SK-N-SH (cell line): ENCODE data around the gene FRAS1. TPM values are rescaled to one million over a fixed set of nuclear protein-coding genes. Genes with fewer than 3 reads are reported as not detected.

Experiments
- CTCF ChIA-PET: fragments of 300-600, 350-600 bp; formaldehyde crosslinking; extraction: SDS; loops from one replicate; lab custom pipeline; 2021; lab: Yijun Ruan, JAX
- POLR2A ChIA-PET: fragments of 350-600 bp; sonication (Branson Sonifier 250); formaldehyde crosslinking; extraction: SDS; loops from one replicate; lab custom pipeline; 2020; ENCODE audit warnings: antibody characterized with exemption, inconsistent platforms; lab: Yijun Ruan, JAX
- DNase-seq: peaks from one replicate; pipeline ENCODE4 v3.0.0; 2012
- H2AFZ ChIP-seq: fragments of 200-600 bp; sonication (generic); 2 replicates; pipeline ENCODE4 v1.8.1; 2016; ENCODE audit warnings: antibody characterized with exemption, mild to moderate bottlenecking, low read depth
- H3F3A ChIP-seq: fragments of 200-600 bp; sonication (generic); replicated peaks from 2 replicates; pipeline ENCODE3; 2016; ENCODE audit warnings: antibody characterized with exemption, mild to moderate bottlenecking; ENCODE audit not compliant: insufficient read depth
- H3K27ac ChIP-seq, 2 experiments: fragments of 200-500 bp in 1 of 2; fragments of 200-600 bp in 1 of 2; sonication (Bioruptor generic) in 1 of 2; sonication (generic), shearing (Covaris generic) in 1 of 2; 2 replicates each; pipeline versions ENCODE4 v1.5.1 to v1.6.1; 2014 to 2016; ENCODE audit warnings: low read depth in 2 of 2, inconsistent platforms in 1 of 2, low read length in 1 of 2, mild to moderate bottlenecking in 1 of 2, mixed read lengths in 1 of 2
- H3K27me3 ChIP-seq: fragments of 200-600 bp; sonication (generic), shearing (Covaris generic); 2 replicates; pipeline ENCODE4 v1.6.1; 2016; ENCODE audit warnings: mixed run types; ENCODE audit not compliant: insufficient read depth
- H3K36me3 ChIP-seq, 2 experiments: fragments of 200-500 bp in 1 of 2; fragments of 200-600 bp in 1 of 2; sonication (Bioruptor generic) in 1 of 2; sonication (generic) in 1 of 2; replicated peaks in 1 of 2; 2 replicates each; pipeline versions ENCODE3 to v1.5.1; 2014 to 2016; ENCODE audit warnings: low read length in 1 of 2, mild to moderate bottlenecking in 1 of 2; ENCODE audit not compliant: insufficient read depth in 2 of 2, control insufficient read depth in 1 of 2
- H3K4me1 ChIP-seq, 2 experiments: fragments of 200-500 bp in 1 of 2; fragments of 200-600 bp in 1 of 2; sonication (Bioruptor generic) in 1 of 2; sonication (generic), shearing (Covaris generic) in 1 of 2; 2 replicates each; pipeline versions ENCODE4 v1.5.1 to v1.6.1; 2014 to 2016; ENCODE audit warnings: low read depth in 1 of 2, low read length in 1 of 2, mixed run types in 1 of 2; ENCODE audit not compliant: insufficient read depth in 2 of 2, control insufficient read depth in 1 of 2
- H3K4me2 ChIP-seq: fragments of 200-600 bp; sonication (generic), shearing (Covaris generic); 2 replicates; pipeline ENCODE4 v1.6.1; 2017; ENCODE audit warnings: mixed run types
- H3K4me3 ChIP-seq, 2 experiments: fragments of 200-500 bp in 1 of 2; fragments of 200-600 bp in 1 of 2; sonication (Bioruptor generic) in 1 of 2; sonication (generic), shearing (Covaris generic) in 1 of 2; 2 replicates each; pipeline versions ENCODE4 v1.5.1 to v1.8.1; 2014 to 2016; ENCODE audit warnings: low read depth in 2 of 2, inconsistent platforms in 1 of 2, low read length in 1 of 2, mild to moderate bottlenecking in 1 of 2, mixed read lengths in 1 of 2, moderate library complexity in 1 of 2
- H3K79me2 ChIP-seq: fragments of 200-600 bp; sonication (generic); 2 replicates; pipeline ENCODE4 v1.8.1; 2017; ENCODE audit warnings: mild to moderate bottlenecking; ENCODE audit not compliant: insufficient read depth
- H3K9ac ChIP-seq: fragments of 200-600 bp; sonication (generic); 2 replicates; pipeline ENCODE4 v1.6.1; 2017; ENCODE audit warnings: mixed run types
- H3K9me2 ChIP-seq: fragments of 200-600 bp; sonication (generic); 2 replicates; pipeline ENCODE4 v1.6.1; 2017; ENCODE audit warnings: mixed run types
- H3K9me3 ChIP-seq: fragments of 200-600 bp; sonication (generic); 2 replicates; pipeline ENCODE4 v1.6.1; 2017; ENCODE audit warnings: mixed run types, mild to moderate bottlenecking, moderate library complexity
- H4K20me1 ChIP-seq: fragments of 200-600 bp; sonication (generic); 2 replicates; pipeline ENCODE4 v1.6.1; 2017; ENCODE audit warnings: mild to moderate bottlenecking, mixed run types; ENCODE audit not compliant: insufficient read depth
- CHD2 ChIP-seq: fragments of 150-350 bp; IDR thresholded peaks from 2 replicates; pipeline ENCODE4 v1.6.1; 2018; ENCODE audit warnings: low read length; ENCODE audit not compliant: partially characterized antibody
- ELF1 ChIP-seq: IDR thresholded peaks from 2 replicates; pipeline ENCODE4 v1.4.0; 2012
- EP300 ChIP-seq, 2 experiments: IDR thresholded peaks; 2 replicates each; pipeline versions ENCODE4 v1.4.0 to v1.6.1; 2012; ENCODE audit warnings: borderline replicate concordance in 1 of 2, low read depth in 1 of 2, low read length in 1 of 2
- FOXJ3 ChIP-seq: sonication (generic); formaldehyde crosslinking; IDR thresholded peaks from 2 replicates; pipeline ENCODE4 v1.5.1; 2020; ENCODE audit warnings: mild to moderate bottlenecking, missing genetic modification reagents
- FOXM1 ChIP-seq: IDR thresholded peaks from 2 replicates; pipeline ENCODE4 v1.4.0; 2012; ENCODE audit warnings: low read depth, mild to moderate bottlenecking
- JUND ChIP-seq: IDR thresholded peaks from 2 replicates; pipeline ENCODE4 v1.4.0; 2012
- MEF2A ChIP-seq: IDR thresholded peaks from 2 replicates; pipeline ENCODE4 v1.4.0; 2012; ENCODE audit warnings: low read depth, borderline replicate concordance
- NFIC ChIP-seq: IDR thresholded peaks from 2 replicates; pipeline ENCODE4 v1.4.0; 2012; ENCODE audit warnings: borderline replicate concordance
- POLR2AphosphoS5 ChIP-seq: IDR thresholded peaks from 2 replicates; pipeline ENCODE4 v1.6.1; 2012; ENCODE audit warnings: low read depth, low read length
- RAD21 ChIP-seq: IDR thresholded peaks from 2 replicates; pipeline ENCODE4 v1.6.1; 2012; ENCODE audit warnings: mild to moderate bottlenecking, low read length
- RCOR1 ChIP-seq: fragments of 150-350 bp; IDR thresholded peaks from 2 replicates; pipeline ENCODE4 v1.6.1; 2017; ENCODE audit warnings: antibody characterized with exemption, low read length
- RFX5 ChIP-seq: IDR thresholded peaks from 2 replicates; pipeline ENCODE4 v1.6.1; 2012; ENCODE audit warnings: mild to moderate bottlenecking, improper control_type of control experiment, low read length
- SIN3A ChIP-seq: IDR thresholded peaks from 2 replicates; pipeline ENCODE4 v1.6.1; 2012; ENCODE audit warnings: low read depth, mild to moderate bottlenecking, low read length, moderate library complexity, borderline replicate concordance
- SMC3 ChIP-seq: IDR thresholded peaks from 2 replicates; pipeline ENCODE4 v1.6.1; 2012; ENCODE audit warnings: low read depth, low read length, improper control_type of control experiment
- TAF1 ChIP-seq: IDR thresholded peaks from 2 replicates; pipeline ENCODE4 v1.6.1; 2012; ENCODE audit warnings: low read depth, mild to moderate bottlenecking, low read length, moderate library complexity, borderline replicate concordance
- TCF12 ChIP-seq: IDR thresholded peaks from 2 replicates; pipeline ENCODE4 v1.4.0; 2012
- TEAD4 ChIP-seq: IDR thresholded peaks from 2 replicates; pipeline ENCODE4 v1.4.0; 2012; ENCODE audit warnings: mild to moderate bottlenecking, borderline replicate concordance; ENCODE audit not compliant: insufficient read depth
- WGBS: methylation state at CpG from one replicate; pipeline ENCODE4 v1.1.6; 2017; ENCODE audit warnings: low lambda C conversion rate; 5-methylcytosine and 5-hydroxymethylcytosine counted together
- polyA plus RNA-seq, 3 experiments: library from polyadenylated mRNA; depleted of rRNA; stranded (reverse); fragments of >200 nt; gene quantifications; 2 replicates each; pipeline ENCODE4 v1.2.3, GENCODE V29; 2012
- TF ChIP-seq, protein P1 (sequence below): IDR thresholded peaks from 2 replicates; pipeline ENCODE4 v1.4.0; 2012; ENCODE audit warnings: low read depth, borderline replicate concordance
- TF ChIP-seq, protein P2 (sequence below): fragments of 150-350 bp; IDR thresholded peaks from 2 replicates; pipeline ENCODE4 v1.6.1; 2016; ENCODE audit warnings: mild to moderate bottlenecking, low read depth, low read length
- TF ChIP-seq, protein P3 (sequence below): IDR thresholded peaks from 2 replicates; pipeline ENCODE4 v1.4.0; 2012; ENCODE audit warnings: low read depth, borderline replicate concordance
- TF ChIP-seq, protein P4 (sequence below): IDR thresholded peaks from 2 replicates; pipeline ENCODE4; 2012
- TF ChIP-seq, protein P5 (sequence below): fragments of 150-350 bp; IDR thresholded peaks from 2 replicates; pipeline ENCODE4 v1.6.1; 2017; ENCODE audit warnings: antibody characterized with exemption, low read length, low read depth, borderline replicate concordance

FRAS1 gene
- polyA plus RNA-seq, 1 of the 3 experiments (the other 2 are of a cell fraction) = 8.3 TPM

DNA sequence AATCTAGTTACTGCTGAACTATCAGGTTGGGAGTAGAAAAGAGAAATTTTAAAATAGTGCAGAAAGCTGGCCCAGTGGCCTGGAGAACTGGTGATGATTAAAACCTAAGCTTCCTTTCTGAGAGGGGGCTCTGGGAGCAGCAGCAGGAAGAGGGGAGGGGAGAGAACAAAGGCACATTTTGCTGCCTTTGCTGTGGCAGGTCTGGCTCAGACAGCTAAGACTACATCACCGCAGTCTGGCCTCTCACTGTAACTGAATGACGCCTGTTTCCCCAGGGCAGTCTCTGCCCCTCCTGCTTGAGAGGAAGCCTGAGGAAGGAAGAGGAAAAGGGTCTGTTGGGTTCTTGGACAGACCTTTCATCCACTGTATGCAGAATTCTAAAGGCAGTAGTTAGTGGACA lies 148.5 kb downstream of the FRAS1 start (continued):
- TF ChIP-seq, protein P1, sequence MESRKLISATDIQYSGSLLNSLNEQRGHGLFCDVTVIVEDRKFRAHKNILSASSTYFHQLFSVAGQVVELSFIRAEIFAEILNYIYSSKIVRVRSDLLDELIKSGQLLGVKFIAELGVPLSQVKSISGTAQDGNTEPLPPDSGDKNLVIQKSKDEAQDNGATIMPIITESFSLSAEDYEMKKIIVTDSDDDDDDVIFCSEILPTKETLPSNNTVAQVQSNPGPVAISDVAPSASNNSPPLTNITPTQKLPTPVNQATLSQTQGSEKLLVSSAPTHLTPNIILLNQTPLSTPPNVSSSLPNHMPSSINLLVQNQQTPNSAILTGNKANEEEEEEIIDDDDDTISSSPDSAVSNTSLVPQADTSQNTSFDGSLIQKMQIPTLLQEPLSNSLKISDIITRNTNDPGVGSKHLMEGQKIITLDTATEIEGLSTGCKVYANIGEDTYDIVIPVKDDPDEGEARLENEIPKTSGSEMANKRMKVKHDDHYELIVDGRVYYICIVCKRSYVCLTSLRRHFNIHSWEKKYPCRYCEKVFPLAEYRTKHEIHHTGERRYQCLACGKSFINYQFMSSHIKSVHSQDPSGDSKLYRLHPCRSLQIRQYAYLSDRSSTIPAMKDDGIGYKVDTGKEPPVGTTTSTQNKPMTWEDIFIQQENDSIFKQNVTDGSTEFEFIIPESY = no peak
- TF ChIP-seq SMC3 (no peak), SIN3A (no peak), RFX5 (no peak)
- TF ChIP-seq, all 33 proteins: peak for 0

DNA sequence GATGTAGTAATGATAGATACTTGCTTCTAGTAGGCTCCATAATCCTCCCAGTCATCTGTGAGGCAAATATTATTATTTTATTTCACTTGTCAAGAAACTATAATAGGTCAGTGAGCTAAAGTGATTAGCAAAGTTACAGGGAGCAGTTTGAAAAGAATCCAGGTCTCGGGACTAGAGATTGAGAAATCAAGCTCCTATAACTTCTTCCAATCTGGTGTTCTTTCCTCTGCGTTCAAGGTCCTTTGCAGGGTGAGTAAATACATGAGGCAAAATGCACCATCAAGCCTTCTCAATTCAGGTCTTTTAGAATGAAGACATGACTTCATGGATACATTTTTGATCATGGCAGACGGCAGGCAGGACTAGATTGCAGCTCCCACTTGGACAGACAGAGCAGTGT lies 150.4 kb downstream of the FRAS1 start:
- Histone ChIP-seq H3K79me2 (no peaks in the 10 kb centered on the region), H3K9me3 (no peaks in the 10 kb centered on the region), H3F3A (no peaks in the 10 kb centered on the region), H3K9ac (no peak overlapping the region), H3K4me3 (no peak overlapping the region), H3K27me3 (no peaks in the 10 kb centered on the region), H2AFZ (no peak overlapping the region), H4K20me1 (no peaks in the 10 kb centered on the region), H3K4me2 (no peak overlapping the region), H3K36me3 (no peaks in the 10 kb centered on the region), H3K9me2 (no peaks in the 10 kb centered on the region), H3K27ac (no peak overlapping the region), H3K4me1 (peaks cover 0 to 10% of the 10 kb centered on the region in 2 experiments; a peak in 3 of 4 replicates)
- DNase-seq = no peak
- WGBS = 96% methylated on average over 2 of the region's 3 CpGs
- no peak for TF ChIP-seq POLR2AphosphoS5
- no peak for TF ChIP-seq FOXM1
- no peak for TF ChIP-seq NFIC
- POLR2A ChIA-PET = no interaction called here
- CTCF ChIA-PET = interaction anchor here (0.9 to 1.2 kb wide), 2 partner anchors 18 to 134 kb away, joined by 3 read pairs; no protein-coding TSS in a partner anchor

DNA sequence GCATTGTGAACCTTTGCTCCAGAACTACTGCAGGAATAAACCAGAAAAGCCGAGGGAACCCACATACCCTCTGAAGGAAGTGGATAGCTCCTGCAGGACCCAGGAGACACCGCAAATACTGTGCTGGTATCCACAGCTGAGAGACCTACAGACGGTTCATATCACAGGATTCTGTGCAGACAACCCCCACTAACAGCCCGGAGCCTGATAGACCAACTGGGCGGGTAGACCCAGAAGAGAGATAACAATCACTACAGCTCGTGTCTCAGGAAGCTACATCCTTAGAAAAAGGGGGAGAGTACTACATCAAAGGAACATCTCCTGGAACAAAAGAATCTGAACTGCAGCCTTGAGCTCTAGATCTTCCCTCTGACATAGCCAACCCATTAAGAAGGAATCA lies 150.8 kb downstream of the FRAS1 start:
- H3K36me3 ChIP-seq = no peaks in the 10 kb centered on the region
- H2AFZ ChIP-seq = no peak overlapping the region
- no peak for DNase-seq
- no peaks in the 10 kb centered on the region for H3F3A ChIP-seq
- H4K20me1 ChIP-seq = no peaks in the 10 kb centered on the region
- CTCF ChIA-PET = interaction anchor here (0.9 to 1.2 kb wide), 2 partner anchors 19 to 134 kb away, joined by 3 read pairs; no protein-coding TSS in a partner anchor
- H3K79me2 ChIP-seq = no peaks in the 10 kb centered on the region
- H3K9me2 ChIP-seq = no peaks in the 10 kb centered on the region
- no peak overlapping the region for H3K4me3 ChIP-seq
- H3K9ac ChIP-seq = no peak overlapping the region
- H3K4me1 ChIP-seq = peaks cover 0 to 10% of the 10 kb centered on the region in 2 experiments; a peak in 3 of 4 replicates
- no peaks in the 10 kb centered on the region for H3K9me3 ChIP-seq
- H3K27me3 ChIP-seq = no peaks in the 10 kb centered on the region
- no peak overlapping the region for H3K4me2 ChIP-seq
- POLR2A ChIA-PET = no interaction called here
- no peak overlapping the region for H3K27ac ChIP-seq
- WGBS = 65% methylated on average over 4 of the region's 6 CpGs
- TF ChIP-seq, protein P2, sequence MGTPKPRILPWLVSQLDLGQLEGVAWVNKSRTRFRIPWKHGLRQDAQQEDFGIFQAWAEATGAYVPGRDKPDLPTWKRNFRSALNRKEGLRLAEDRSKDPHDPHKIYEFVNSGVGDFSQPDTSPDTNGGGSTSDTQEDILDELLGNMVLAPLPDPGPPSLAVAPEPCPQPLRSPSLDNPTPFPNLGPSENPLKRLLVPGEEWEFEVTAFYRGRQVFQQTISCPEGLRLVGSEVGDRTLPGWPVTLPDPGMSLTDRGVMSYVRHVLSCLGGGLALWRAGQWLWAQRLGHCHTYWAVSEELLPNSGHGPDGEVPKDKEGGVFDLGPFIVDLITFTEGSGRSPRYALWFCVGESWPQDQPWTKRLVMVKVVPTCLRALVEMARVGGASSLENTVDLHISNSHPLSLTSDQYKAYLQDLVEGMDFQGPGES = no peak
- no peak for TF ChIP-seq TCF12
- TF ChIP-seq SIN3A = no peak
- no peak for TF ChIP-seq TAF1
- no peak for TF ChIP-seq TEAD4
- no peak for TF ChIP-seq MEF2A
- no peak for TF ChIP-seq RCOR1
- TF ChIP-seq FOXJ3 (CRISPR knock-in tag) = no peak
- TF ChIP-seq EP300 (IDR thresholded peaks at IDR 0.05; ENCODE audit: borderline replicate concordance in 1 of 2, low read depth in 1 of 2, low read length in 1 of 2) = no peak
- TF ChIP-seq NFIC = no peak
- TF ChIP-seq, protein P3, sequence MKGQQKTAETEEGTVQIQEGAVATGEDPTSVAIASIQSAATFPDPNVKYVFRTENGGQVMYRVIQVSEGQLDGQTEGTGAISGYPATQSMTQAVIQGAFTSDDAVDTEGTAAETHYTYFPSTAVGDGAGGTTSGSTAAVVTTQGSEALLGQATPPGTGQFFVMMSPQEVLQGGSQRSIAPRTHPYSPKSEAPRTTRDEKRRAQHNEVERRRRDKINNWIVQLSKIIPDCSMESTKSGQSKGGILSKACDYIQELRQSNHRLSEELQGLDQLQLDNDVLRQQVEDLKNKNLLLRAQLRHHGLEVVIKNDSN = no peak
- TF ChIP-seq JUND = no peak
- no peak for TF ChIP-seq RAD21
- TF ChIP-seq CHD2 = no peak
- no peak for TF ChIP-seq ELF1
- TF ChIP-seq, protein P4, sequence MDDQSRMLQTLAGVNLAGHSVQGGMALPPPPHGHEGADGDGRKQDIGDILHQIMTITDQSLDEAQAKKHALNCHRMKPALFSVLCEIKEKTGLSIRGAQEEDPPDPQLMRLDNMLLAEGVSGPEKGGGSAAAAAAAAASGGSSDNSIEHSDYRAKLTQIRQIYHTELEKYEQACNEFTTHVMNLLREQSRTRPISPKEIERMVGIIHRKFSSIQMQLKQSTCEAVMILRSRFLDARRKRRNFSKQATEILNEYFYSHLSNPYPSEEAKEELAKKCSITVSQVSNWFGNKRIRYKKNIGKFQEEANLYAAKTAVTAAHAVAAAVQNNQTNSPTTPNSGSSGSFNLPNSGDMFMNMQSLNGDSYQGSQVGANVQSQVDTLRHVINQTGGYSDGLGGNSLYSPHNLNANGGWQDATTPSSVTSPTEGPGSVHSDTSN = no peak
- TF ChIP-seq, protein P5, sequence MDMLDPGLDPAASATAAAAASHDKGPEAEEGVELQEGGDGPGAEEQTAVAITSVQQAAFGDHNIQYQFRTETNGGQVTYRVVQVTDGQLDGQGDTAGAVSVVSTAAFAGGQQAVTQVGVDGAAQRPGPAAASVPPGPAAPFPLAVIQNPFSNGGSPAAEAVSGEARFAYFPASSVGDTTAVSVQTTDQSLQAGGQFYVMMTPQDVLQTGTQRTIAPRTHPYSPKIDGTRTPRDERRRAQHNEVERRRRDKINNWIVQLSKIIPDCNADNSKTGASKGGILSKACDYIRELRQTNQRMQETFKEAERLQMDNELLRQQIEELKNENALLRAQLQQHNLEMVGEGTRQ = no peak
- TF ChIP-seq POLR2AphosphoS5 = no peak
